B cell (primary cell): Measurements from ENCODE around the gene MATN3. TPM values are rescaled to one million over a fixed set of nuclear protein-coding genes. Genes with fewer than 3 reads are reported as not detected.

Experiments
- ATAC-seq: fragments of 200-7000 bp; cut with Tn5 transposase; one replicate; pipeline ENCODE4 v1.10.0; 2021; ENCODE audit warnings: low read depth, mild to moderate bottlenecking, moderate number of reproducible peaks, moderate library complexity
- CTCF ChIA-PET: fragments of 350-600 bp; sonication (Branson Sonifier 250); formaldehyde crosslinking; loops from one replicate; lab custom pipeline; 2021; ENCODE audit warnings: antibody characterized with exemption, inconsistent platforms; lab: Charles Lee
- POLR2A ChIA-PET: fragments of 350-600 bp; sonication (Branson Sonifier 250); formaldehyde crosslinking; loops from one replicate; lab custom pipeline; 2021; ENCODE audit warnings: antibody characterized with exemption; lab: Charles Lee
- DNase-seq: peaks from one replicate; pipeline ENCODE4 v3.0.0; 2013
- H2AFZ ChIP-seq: 2 replicates; pipeline ENCODE4 v1.6.1; 2012; ENCODE audit warnings: mild to moderate bottlenecking, low read depth, low read length; ENCODE audit not compliant: insufficient read depth, poor library complexity, severe bottlenecking
- H3K27ac ChIP-seq, 2 donors: 1 replicate in 1 of 2; 2 replicates in 1 of 2; pipeline ENCODE4 v1.5.1; 2012 to 2013; ENCODE audit warnings: low read length in 2 of 2, mild to moderate bottlenecking in 2 of 2, moderate library complexity in 1 of 2
- H3K27me3 ChIP-seq, 4 experiments: fragments of 200-600 bp in 1 of 4; sonication (generic) in 1 of 4; replicated peaks in 1 of 4; 1 replicate in 2 of 4; 2 replicates in 2 of 4; pipeline versions ENCODE4 v1.6.1 to v1.7.0; 2013 to 2016; ENCODE audit warnings: low read length in 3 of 4, mild to moderate bottlenecking in 2 of 4, mixed read lengths in 1 of 4, moderate library complexity in 1 of 4; ENCODE audit not compliant: insufficient read depth in 4 of 4, control insufficient read depth in 3 of 4; ENCODE audit errors: control extremely low read depth in 1 of 4
- H3K36me3 ChIP-seq, 2 experiments: replicated peaks in 1 of 2; 1 replicate in 1 of 2; 2 replicates in 1 of 2; pipeline versions ENCODE4 v1.6.1 to v1.7.1; 2013; ENCODE audit warnings: low read length in 1 of 2; ENCODE audit not compliant: insufficient read depth in 2 of 2, control insufficient read depth in 1 of 2; ENCODE audit errors: control extremely low read depth in 1 of 2, extremely low read depth in 1 of 2
- H3K4me1 ChIP-seq, 2 donors: fragments of 200-600 bp in 1 of 2; sonication (generic) in 1 of 2; 1 replicate in 1 of 2; 2 replicates in 1 of 2; pipeline versions ENCODE4 v1.5.1 to v1.6.1; 2013 to 2017; ENCODE audit warnings: low read length in 2 of 2; ENCODE audit not compliant: control insufficient read depth in 2 of 2, insufficient read depth in 2 of 2
- H3K4me2 ChIP-seq: replicated peaks from 2 replicates; pipeline ENCODE3; 2012; ENCODE audit warnings: mild to moderate bottlenecking, low read depth, low read length; ENCODE audit not compliant: poor library complexity, severe bottlenecking
- H3K4me3 ChIP-seq, 5 experiments: fragments of 200-600 bp in 1 of 5; sonication (generic) in 1 of 5; 1 replicate in 3 of 5; 2 replicates in 2 of 5; pipeline versions ENCODE4 v1.5.1 to v1.7.0; 2011 to 2016; ENCODE audit warnings: low read length in 4 of 5, mild to moderate bottlenecking in 4 of 5, low read depth in 2 of 5, control low read depth in 1 of 5, moderate library complexity in 1 of 5; ENCODE audit not compliant: insufficient read depth in 1 of 5; ENCODE audit errors: control extremely low read depth in 1 of 5, extremely low read depth in 1 of 5
- H3K79me2 ChIP-seq: fragments of 200-600 bp; sonication (generic); one replicate; pipeline ENCODE4 v1.6.0; 2016; ENCODE audit warnings: low read length; ENCODE audit not compliant: control insufficient read depth, insufficient read depth
- H3K9ac ChIP-seq: fragments of 200-600 bp; sonication (generic); 2 replicates; pipeline ENCODE4 v1.6.1; 2017; ENCODE audit warnings: mild to moderate bottlenecking, low read length, moderate library complexity
- H3K9me3 ChIP-seq, 3 donors: one replicate each; pipeline versions ENCODE4 v1.6.1 to v1.7.1; 2013; ENCODE audit warnings: low read length in 2 of 3; ENCODE audit not compliant: control insufficient read depth in 2 of 3, insufficient read depth in 1 of 3; ENCODE audit errors: control extremely low read depth in 1 of 3
- H4K20me1 ChIP-seq: 2 replicates; pipeline ENCODE4 v1.6.0; 2012; ENCODE audit warnings: mild to moderate bottlenecking, low read length; ENCODE audit not compliant: insufficient read depth, control insufficient read depth, poor library complexity, severe bottlenecking
- H3K27ac Mint-ChIP-seq: one replicate; pipeline ENCODE4 v1.8.0; 2021; ENCODE audit warnings: mixed read lengths
- H3K27me3 Mint-ChIP-seq: one replicate; pipeline ENCODE4 v1.8.0; 2021; ENCODE audit warnings: mixed read lengths
- H3K4me1 Mint-ChIP-seq: one replicate; pipeline ENCODE4 v1.8.0; 2021; ENCODE audit warnings: mixed read lengths
- H3K4me3 Mint-ChIP-seq: one replicate; pipeline ENCODE4 v1.8.0; 2021; ENCODE audit warnings: mixed read lengths
- H3K9me3 Mint-ChIP-seq: one replicate; pipeline ENCODE4 v1.8.0; 2022; ENCODE audit warnings: mixed read lengths; ENCODE audit not compliant: insufficient read depth
- CTCF ChIP-seq: fragments of 200-600 bp; IDR thresholded peaks from one replicate; pipeline ENCODE4 v1.8.0; 2022; ENCODE audit warnings: antibody characterized with exemption, mild to moderate bottlenecking
- EZH2 ChIP-seq: IDR thresholded peaks from 2 replicates; pipeline ENCODE4 v1.6.1; 2012; ENCODE audit warnings: borderline replicate concordance, low read depth, mild to moderate bottlenecking, moderate library complexity, low read length; ENCODE audit not compliant: insufficient read depth, poor library complexity, severe bottlenecking
- WGBS: methylation state at CpG from one replicate; pipeline ENCODE4 v1.1.5; 2013; ENCODE audit warnings: missing lambda C conversion rate; ENCODE audit not compliant: insufficient coverage; 5-methylcytosine and 5-hydroxymethylcytosine counted together
- intact Hi-C: fragments of 100-400 bp; cut with micrococcal nuclease; formaldehyde crosslinking; loops from one replicate; pipeline ENCODE4 v1.10.0; 2022
- polyA plus RNA-seq: library from polyadenylated mRNA; depleted of rRNA; stranded (reverse); fragments of >200 nt; gene quantifications from 2 replicates; pipeline ENCODE4 v1.2.3, GENCODE V29; 2012
- total RNA-seq, 2 donors: library from RNA; stranded (reverse); fragments of 120-200 nt in 1 of 2; gene quantifications; 1 replicate in 1 of 2; 2 replicates in 1 of 2; pipeline versions ENCODE4 v1.2.3 to v1.2.4, GENCODE V29; 2013 to 2022

Gene MATN3
- total and polyA plus RNA-seq, 2 donors (not counting 1 experiment from before 2014, with no cell fraction given), result not detected

DNA sequence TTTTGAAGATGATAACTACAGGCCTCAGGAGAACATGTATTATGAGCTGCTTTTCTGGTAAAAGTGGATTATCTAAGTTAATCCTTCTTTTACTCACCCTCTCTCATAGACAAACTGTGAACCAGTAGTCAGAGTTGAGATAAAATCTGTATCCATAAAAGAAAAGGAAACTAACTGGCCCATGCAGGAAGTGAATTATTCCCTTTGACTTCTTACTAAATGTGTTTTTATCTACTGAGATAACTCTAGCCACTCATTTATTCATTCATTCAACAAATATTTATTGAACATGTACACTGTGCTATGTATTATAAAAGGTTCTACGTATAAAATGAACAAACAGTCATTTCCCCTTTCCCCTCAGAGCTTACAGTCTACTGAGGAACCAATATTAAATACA, 32.5 kb downstream of the MATN3 start:
- Histone ChIP-seq H3K79me2 (no peaks in the 10 kb centered on the region), H2AFZ (no peak overlapping the region), H3K4me1 (no peaks in the 10 kb centered on the region), H3K4me2 (no peak overlapping the region), H3K27ac (no peak overlapping the region), H4K20me1 (no peaks in the 10 kb centered on the region), H3K9me3 (no peaks in the 10 kb centered on the region), H3K4me3 (no peak overlapping the region), H3K9ac (no peak overlapping the region), H3K27me3 (no peaks in the 10 kb centered on the region), H3K36me3 (peaks cover 5 to 11% of the 10 kb centered on the region in 2 experiments)
- ATAC-seq (no peak), DNase-seq (no peak)
- WGBS, result no CpG with 5 or more reads among the region's 1 CpG
- POLR2A ChIA-PET, result no interaction called here
- no peak overlapping the region for H3K4me3 Mint-ChIP-seq
- H3K9me3 Mint-ChIP-seq, result no peaks in the 10 kb centered on the region
- H3K27me3 Mint-ChIP-seq, result no peaks in the 10 kb centered on the region
- intact Hi-C loops, result no loop called here
- CTCF ChIA-PET, result no interaction called here
- no peak overlapping the region for H3K27ac Mint-ChIP-seq
- TF ChIP-seq EZH2, result no peak
- no peak for TF ChIP-seq CTCF
- no peaks in the 10 kb centered on the region for H3K4me1 Mint-ChIP-seq

DNA sequence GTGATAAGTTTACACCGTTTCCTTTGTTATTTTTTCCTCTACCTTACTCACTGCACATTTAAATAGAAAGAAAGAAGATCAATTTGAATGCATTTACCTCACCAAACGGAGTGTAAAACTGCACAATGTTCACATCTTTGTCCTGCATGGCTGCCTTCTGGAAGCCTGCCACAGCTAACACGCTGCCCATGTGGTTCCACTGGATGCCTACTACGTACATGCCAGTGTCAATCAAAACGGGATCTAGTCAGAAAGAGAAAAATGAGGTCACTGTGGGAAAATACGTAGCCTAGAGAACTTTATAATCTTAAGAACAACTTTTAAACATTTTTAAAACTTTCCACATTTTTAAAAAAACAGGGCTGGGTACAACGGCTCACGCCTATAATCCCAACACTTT, 39.0 kb downstream of the MATN3 start:
- Mint-ChIP-seq H3K27me3 (no peaks in the 10 kb centered on the region), H3K27ac (no peak overlapping the region), H3K9me3 (no peaks in the 10 kb centered on the region), H3K4me3 (no peak overlapping the region), H3K4me1 (no peaks in the 10 kb centered on the region)
- CTCF ChIA-PET, result interaction anchor here (1.0 kb wide), 1 partner anchor 8 kb away, joined by 3 read pairs; no protein-coding TSS in a partner anchor
- DNase-seq (no peak), ATAC-seq (no peak)
- H3K4me2 ChIP-seq, result no peak overlapping the region
- no peaks in the 10 kb centered on the region for H4K20me1 ChIP-seq
- no peaks in the 10 kb centered on the region for H3K27me3 ChIP-seq
- WGBS, result 95% methylated on average over 3 of the region's 8 CpGs
- H3K79me2 ChIP-seq, result no peaks in the 10 kb centered on the region
- no peak overlapping the region for H3K9ac ChIP-seq
- no peaks in the 10 kb centered on the region for H3K9me3 ChIP-seq
- intact Hi-C loops, result no loop called here
- peaks cover 7 to 8% of the 10 kb centered on the region in 2 experiments for H3K36me3 ChIP-seq
- TF ChIP-seq CTCF (no peak), EZH2 (no peak)
- H3K27ac ChIP-seq, result no peak overlapping the region
- no peaks in the 10 kb centered on the region for H3K4me1 ChIP-seq
- H2AFZ ChIP-seq, result no peak overlapping the region
- POLR2A ChIA-PET, result no interaction called here
- no peak overlapping the region for H3K4me3 ChIP-seq
